BJ (cell line): Measurements from ENCODE around the gene PLD1. TPM values are rescaled to one million over a fixed set of nuclear protein-coding genes. Genes with fewer than 3 reads are reported as not detected.
"Not testable (repeated sequence)": the region's sequence is repeated elsewhere in the genome, so short reads cannot be mapped to it uniquely, and the experiment has no call there.

Experiments
- CTCF ChIA-PET: fragments of 350-600 bp; formaldehyde crosslinking; extraction: SDS; loops from one replicate; lab custom pipeline; 2021; ENCODE audit warnings: antibody characterized with exemption, inconsistent platforms; lab: Yijun Ruan, JAX
- POLR2A ChIA-PET: fragments of 300-600 bp; sonication (Branson Sonifier 250); formaldehyde crosslinking; extraction: SDS; loops from one replicate; lab custom pipeline; 2021; ENCODE audit warnings: antibody characterized with exemption; lab: Charles Lee
- DNase-seq: peaks from one replicate; pipeline ENCODE4 v3.0.0-alpha.2; 2011; ENCODE audit warnings: low read depth
- H3K27me3 ChIP-seq: 2 replicates; pipeline ENCODE4 v1.6.0; 2011; ENCODE audit warnings: low read length; ENCODE audit not compliant: control insufficient read depth, insufficient read depth
- H3K36me3 ChIP-seq: 2 replicates; pipeline ENCODE4 v1.5.1; 2011; ENCODE audit warnings: low read length; ENCODE audit not compliant: control insufficient read depth, insufficient read depth
- H3K4me3 ChIP-seq: 2 replicates; pipeline ENCODE4 v1.5.1; 2011; ENCODE audit warnings: low read depth, mild to moderate bottlenecking, control low read depth, low read length
- CTCF ChIP-seq: IDR thresholded peaks from 2 replicates; pipeline ENCODE4 v1.5.1; 2011; ENCODE audit warnings: low read depth, mild to moderate bottlenecking, control low read depth, inconsistent platforms, low read length, moderate library complexity; ENCODE audit not compliant: insufficient read depth
- polyA plus RNA-seq: library from polyadenylated mRNA; depleted of rRNA; stranded (reverse); fragments of >200 nt; gene quantifications from 2 replicates; pipeline ENCODE4 v1.2.3, GENCODE V29; 2011

Gene PLD1
- polyA plus RNA-seq, 1 experiment: 6.4 TPM

- Histone ChIP-seq H3K36me3 (peaks cover 1% of the 10 kb centered on the region; the same call in 1 of the 2 replicates), H3K27me3 (peaks cover 1% of the 10 kb centered on the region; the same call in 1 of the 2 replicates), H3K4me3 (no peak overlapping the region)
- TF ChIP-seq CTCF: no peak
- POLR2A ChIA-PET: no interaction called here
- CTCF ChIA-PET: no interaction called here
- DNase-seq: no peak
Observed at GRCh38 chr3:171748064-171748924, 62.0 kb downstream of the PLD1 start.

GRCh38 chr3:171747223-171747920 is 62.9 kb downstream of the PLD1 start:
- DNase-seq: no peak
- no peak for TF ChIP-seq CTCF
- Histone ChIP-seq H3K4me3 (no peak overlapping the region), H3K36me3 (peaks cover 1% of the 10 kb centered on the region; the same call in 1 of the 2 replicates), H3K27me3 (peaks cover 1% of the 10 kb centered on the region; the same call in 1 of the 2 replicates)
- CTCF ChIA-PET: interaction anchor here (0.6 to 1.7 kb wide), 2 partner anchors 25 to 80 kb away, joined by 3 to 6 read pairs; no protein-coding TSS in a partner anchor
- POLR2A ChIA-PET: no interaction called here

- H3K27me3 ChIP-seq, H3K36me3 ChIP-seq, DNase-seq, H3K4me3 ChIP-seq, POLR2A ChIA-PET: not testable (repeated sequence)
- CTCF ChIA-PET: interaction anchor here (0.6 to 1.7 kb wide), 2 partner anchors 25 to 79 kb away, joined by 3 to 6 read pairs; no protein-coding TSS in a partner anchor
Observed at GRCh38 chr3:171746320-171747222, 63.7 kb downstream of the PLD1 start.

- no peak for TF ChIP-seq CTCF
- POLR2A ChIA-PET: no interaction called here
- CTCF ChIA-PET: interaction anchor here (1.4 to 1.7 kb wide), 2 partner anchors 9 to 26 kb away, joined by 3 to 6 read pairs; no protein-coding TSS in a partner anchor
- no peak for DNase-seq
- Histone ChIP-seq H3K36me3 (peaks cover 1% of the 10 kb centered on the region; the same call in 1 of the 2 replicates), H3K27me3 (peaks cover 1% of the 10 kb centered on the region; the same call in 1 of the 2 replicates), H3K4me3 (no peak overlapping the region)
Observed at GRCh38 chr3:171745577-171746319, 64.5 kb downstream of the PLD1 start.
